SU-DHL-6 (cell line): ENCODE measurements around the gene ARHGEF19.

Experiments
- H2AFZ ChIP-seq: fragments of 200-600 bp; sonication (generic); 2 replicates; pipeline ENCODE4 v1.6.1; 2014; ENCODE audit warnings: low read depth, mild to moderate bottlenecking, moderate library complexity, mixed read lengths, antibody characterized with exemption, low read length; ENCODE audit not compliant: severe bottlenecking
- H3F3A ChIP-seq: fragments of 200-600 bp; shearing (Covaris generic); 2 replicates; pipeline ENCODE4 v1.6.0; 2016; ENCODE audit warnings: antibody characterized with exemption, mild to moderate bottlenecking; ENCODE audit not compliant: insufficient read depth
- H3K27ac ChIP-seq: fragments of 200-600 bp; sonication (generic); 2 replicates; pipeline ENCODE4 v1.5.1; 2016; ENCODE audit warnings: low read depth, mild to moderate bottlenecking, low read length, moderate library complexity, mixed read lengths
- H3K27me3 ChIP-seq: fragments of 200-600 bp; sonication (generic), shearing (Covaris generic); 2 replicates; pipeline ENCODE4 v1.6.0; 2014; ENCODE audit warnings: mild to moderate bottlenecking, low read length
- H3K36me3 ChIP-seq: fragments of 200-600 bp; sonication (generic); 2 replicates; pipeline ENCODE4 v1.6.1; 2014; ENCODE audit warnings: mild to moderate bottlenecking, low read length, mixed read lengths
- H3K4me2 ChIP-seq: fragments of 300-600, 200-600 bp; shearing (Covaris generic), sonication (generic); 2 replicates; pipeline ENCODE4 v1.6.0; 2014; ENCODE audit warnings: low read length, low read depth, mild to moderate bottlenecking; ENCODE audit not compliant: poor library complexity, severe bottlenecking
- H3K4me3 ChIP-seq: fragments of 200-600 bp; sonication (generic); 2 replicates; pipeline ENCODE4 v1.5.1; 2014; ENCODE audit warnings: antibody characterized with exemption, low read length, mild to moderate bottlenecking, mixed read lengths; ENCODE audit not compliant: insufficient read depth, poor library complexity, severe bottlenecking
- H3K79me2 ChIP-seq: fragments of 200-600 bp; sonication (generic); 2 replicates; pipeline ENCODE4 v1.6.1; 2014; ENCODE audit warnings: mild to moderate bottlenecking, low read length, moderate library complexity; ENCODE audit not compliant: insufficient read depth
- H3K9ac ChIP-seq: fragments of 200-600 bp; sonication (generic); 2 replicates; pipeline ENCODE4 v1.7.0; 2014; ENCODE audit warnings: mild to moderate bottlenecking, low read length
- H3K9me2 ChIP-seq: fragments of 200-600 bp; sonication (generic); replicated peaks from 2 replicates; pipeline ENCODE4 v1.6.1; 2014; ENCODE audit warnings: low read length; ENCODE audit not compliant: insufficient read depth
- H3K9me3 ChIP-seq: fragments of 200-600 bp; sonication (generic); 2 replicates; pipeline ENCODE4 v1.6.1; 2014; ENCODE audit warnings: low read length, mixed read lengths; ENCODE audit not compliant: insufficient read depth
- H4K20me1 ChIP-seq: fragments of 200-600 bp; sonication (generic); 2 replicates; pipeline ENCODE4 v1.6.1; 2014; ENCODE audit warnings: low read depth, mild to moderate bottlenecking, antibody characterized with exemption, low read length, moderate library complexity, mixed read lengths
- EZH2phosphoT487 ChIP-seq: fragments of 200-600 bp; sonication (generic), shearing (Covaris generic); conservative IDR thresholded peaks from 2 replicates; pipeline ENCODE4 v1.6.1; 2018; ENCODE audit warnings: mild to moderate bottlenecking, antibody characterized with exemption, low read length, moderate library complexity, mixed read lengths
- TF ChIP-seq, protein P1 (sequence below): fragments of 200-600 bp; sonication (generic); IDR thresholded peaks from one replicate; pipeline ENCODE4 v1.5.1; 2017; ENCODE audit warnings: antibody characterized with exemption, mild to moderate bottlenecking, low read length, moderate library complexity; ENCODE audit not compliant: insufficient read depth, poor library complexity, severe bottlenecking

ARHGEF19 gene

GRCh38 chr1:16230744-16231143 is 18.3 kb upstream of the ARHGEF19 start:
- Histone ChIP-seq H2AFZ (no peak overlapping the region), H3F3A (peaks cover 3% of the 10 kb centered on the region; the same call in 1 of the 2 replicates), H3K4me2 (no peak overlapping the region), H3K79me2 (no peaks in the 10 kb centered on the region), H3K9me2 (no peaks in the 10 kb centered on the region), H3K36me3 (no peaks in the 10 kb centered on the region), H3K27me3 (no peaks in the 10 kb centered on the region), H3K9me3 (no peaks in the 10 kb centered on the region), H3K9ac (no peak overlapping the region), H3K4me3 (no peak overlapping the region), H3K27ac (no peak overlapping the region), H4K20me1 (no peaks in the 10 kb centered on the region)
- TF ChIP-seq, protein P1, sequence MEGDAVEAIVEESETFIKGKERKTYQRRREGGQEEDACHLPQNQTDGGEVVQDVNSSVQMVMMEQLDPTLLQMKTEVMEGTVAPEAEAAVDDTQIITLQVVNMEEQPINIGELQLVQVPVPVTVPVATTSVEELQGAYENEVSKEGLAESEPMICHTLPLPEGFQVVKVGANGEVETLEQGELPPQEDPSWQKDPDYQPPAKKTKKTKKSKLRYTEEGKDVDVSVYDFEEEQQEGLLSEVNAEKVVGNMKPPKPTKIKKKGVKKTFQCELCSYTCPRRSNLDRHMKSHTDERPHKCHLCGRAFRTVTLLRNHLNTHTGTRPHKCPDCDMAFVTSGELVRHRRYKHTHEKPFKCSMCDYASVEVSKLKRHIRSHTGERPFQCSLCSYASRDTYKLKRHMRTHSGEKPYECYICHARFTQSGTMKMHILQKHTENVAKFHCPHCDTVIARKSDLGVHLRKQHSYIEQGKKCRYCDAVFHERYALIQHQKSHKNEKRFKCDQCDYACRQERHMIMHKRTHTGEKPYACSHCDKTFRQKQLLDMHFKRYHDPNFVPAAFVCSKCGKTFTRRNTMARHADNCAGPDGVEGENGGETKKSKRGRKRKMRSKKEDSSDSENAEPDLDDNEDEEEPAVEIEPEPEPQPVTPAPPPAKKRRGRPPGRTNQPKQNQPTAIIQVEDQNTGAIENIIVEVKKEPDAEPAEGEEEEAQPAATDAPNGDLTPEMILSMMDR = no peak
- no peak for TF ChIP-seq EZH2phosphoT487

DNA sequence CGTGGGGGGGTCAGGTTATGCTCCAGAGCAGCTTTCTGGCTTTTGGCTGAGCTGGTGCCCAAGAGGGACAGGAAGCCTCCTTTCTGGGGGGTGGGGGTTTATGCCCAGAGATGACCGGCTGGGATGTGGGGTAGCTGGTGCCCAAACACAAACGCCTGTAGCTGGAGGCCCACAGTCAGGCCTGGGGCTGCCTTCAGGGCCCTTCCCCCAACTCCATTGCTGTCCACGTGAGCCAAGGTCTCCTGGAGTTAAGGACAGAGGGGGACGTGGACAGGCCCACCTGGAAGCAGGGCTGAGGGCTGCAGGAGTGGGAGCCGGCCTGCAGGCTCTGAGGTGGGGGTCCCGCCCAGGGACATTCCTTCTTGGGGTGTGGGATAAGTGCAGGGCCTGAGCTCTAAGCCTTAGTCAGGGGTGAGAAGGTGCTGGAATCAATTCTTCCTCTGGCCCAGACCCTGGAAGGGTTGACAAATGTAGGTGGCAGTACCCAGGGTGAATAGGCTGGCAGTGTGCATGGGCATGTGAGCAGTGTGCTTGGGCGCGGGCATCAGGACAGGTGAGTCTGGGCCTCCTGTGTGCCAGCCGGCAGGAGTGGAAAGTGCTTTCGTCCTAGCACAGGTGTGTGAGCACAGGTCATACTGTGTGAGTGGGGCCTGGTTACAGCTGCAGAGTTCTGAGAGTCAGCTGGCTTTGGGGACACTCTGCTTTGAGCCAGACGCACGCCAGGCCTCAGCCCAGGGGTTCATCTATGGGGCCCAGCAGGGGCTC is 17.7 kb upstream of the ARHGEF19 start:
- no peaks in the 10 kb centered on the region for H3K9me2 ChIP-seq
- no peak overlapping the region for H3K9ac ChIP-seq
- H3K36me3 ChIP-seq = no peaks in the 10 kb centered on the region
- TF ChIP-seq, protein P1 = no peak
- no peak for TF ChIP-seq EZH2phosphoT487
- no peaks in the 10 kb centered on the region for H4K20me1 ChIP-seq
- H3K79me2 ChIP-seq = no peaks in the 10 kb centered on the region
- no peak overlapping the region for H3K4me2 ChIP-seq
- H3K27me3 ChIP-seq = no peaks in the 10 kb centered on the region
- H2AFZ ChIP-seq = no peak overlapping the region
- H3F3A ChIP-seq = peaks cover 2% of the 10 kb centered on the region; the same call in 1 of the 2 replicates
- no peak overlapping the region for H3K4me3 ChIP-seq
- H3K9me3 ChIP-seq = no peaks in the 10 kb centered on the region
- no peak overlapping the region for H3K27ac ChIP-seq

DNA sequence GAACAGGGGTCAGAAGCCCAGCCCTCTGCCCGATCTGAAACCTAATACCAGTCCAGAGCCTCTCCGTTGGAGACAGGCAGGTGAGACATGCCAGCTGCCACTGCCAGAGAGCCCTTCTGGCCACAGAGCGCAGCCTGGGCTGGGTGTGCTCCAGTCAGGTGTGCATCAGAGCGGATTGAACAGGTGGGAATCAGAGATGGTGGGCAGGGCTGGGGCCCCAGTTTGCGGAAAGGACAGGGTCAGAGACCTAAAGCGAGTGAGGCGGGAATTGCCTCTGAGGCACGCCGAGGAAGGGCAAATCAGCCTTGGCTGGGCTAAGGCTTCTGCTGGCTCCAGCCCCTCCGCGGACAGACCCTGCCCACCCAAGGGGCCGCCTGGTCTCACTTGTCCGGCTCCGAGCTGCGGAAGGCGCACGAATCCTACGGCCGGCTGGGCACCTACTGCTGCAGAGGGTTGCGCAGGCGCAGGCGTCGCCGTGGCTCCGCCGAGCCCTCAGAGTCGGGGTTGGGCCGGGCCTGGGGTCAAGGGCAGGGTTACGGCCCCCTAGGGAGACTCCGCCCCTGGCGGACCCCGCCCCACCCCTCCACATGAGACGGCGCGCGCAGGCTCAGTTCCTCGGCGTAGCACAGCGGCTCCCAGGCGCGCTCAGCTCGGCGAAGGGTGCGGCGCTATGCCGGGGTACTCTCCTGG is 14.2 kb upstream of the ARHGEF19 start:
- H3K4me2 ChIP-seq = no peak overlapping the region

More for the DNA sequence above, 14.2 kb upstream of the ARHGEF19 start:
- Histone ChIP-seq H3K9me2 (no peaks in the 10 kb centered on the region), H3F3A (no peaks in the 10 kb centered on the region), H3K9ac (no peak overlapping the region), H2AFZ (no peak overlapping the region), H3K36me3 (no peaks in the 10 kb centered on the region), H3K9me3 (no peaks in the 10 kb centered on the region), H3K4me3 (no peak overlapping the region), H3K27ac (no peak overlapping the region), H4K20me1 (no peaks in the 10 kb centered on the region), H3K27me3 (no peaks in the 10 kb centered on the region), H3K79me2 (no peaks in the 10 kb centered on the region)
- TF ChIP-seq, protein P1 = no peak
- no peak for TF ChIP-seq EZH2phosphoT487
